ENCODE measurements around the gene BRI3. TPM values are rescaled to one million over a fixed set of nuclear protein-coding genes. Genes with fewer than 3 reads are reported as not detected.
A peak's percentile ranks its signal among the peaks of the same experiment; 100 is the strongest.
"Not testable (repeated sequence)": the region's sequence is repeated elsewhere in the genome, so short reads cannot be mapped to it uniquely, and the experiment has no call there.

The BRI3 gene
- total RNA-seq, 1 experiment from 2014 or later = 68.3 TPM

DNA sequence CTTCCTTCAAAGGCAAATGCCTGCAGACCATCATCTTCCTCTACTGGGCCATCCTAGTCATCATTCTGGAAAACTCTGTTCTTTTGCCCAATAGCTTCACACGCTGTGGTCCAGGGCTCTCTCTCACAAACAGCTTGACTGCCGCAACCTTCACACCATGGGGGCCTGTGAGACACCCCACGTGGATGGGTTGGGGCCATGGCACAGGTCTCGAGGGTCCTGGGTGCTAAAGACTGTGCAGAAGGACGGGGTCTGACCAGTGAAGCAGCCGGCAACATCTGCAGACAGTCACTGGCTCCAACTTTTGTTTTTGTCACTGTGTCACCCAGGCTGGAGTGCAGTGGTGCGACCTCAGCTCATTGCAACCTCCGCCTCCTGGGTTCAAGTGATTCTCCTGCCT lies 28.1 kb downstream of the BRI3 start:
- no peak for DNase-seq (ENCODE audit: low spot score)

DNA sequence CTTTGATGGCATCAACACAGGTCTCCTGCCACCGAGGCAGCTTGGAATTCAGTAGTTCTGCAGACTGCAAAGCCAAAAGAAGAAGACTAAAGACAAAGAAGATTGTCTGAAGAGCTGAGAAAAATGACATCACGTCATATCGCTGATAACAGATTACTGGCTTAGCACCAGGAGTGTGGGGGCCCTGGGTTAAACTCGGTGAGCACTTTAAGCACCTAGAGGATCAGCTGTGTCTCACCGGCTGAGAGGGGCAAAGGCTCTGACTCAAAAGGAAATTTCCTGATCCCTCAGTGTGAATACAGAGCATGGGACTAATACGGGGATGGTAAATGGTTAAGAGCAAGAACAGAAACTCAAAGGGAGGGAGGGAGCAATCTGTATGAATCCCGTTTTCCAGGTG lies 30.7 kb downstream of the BRI3 start:
- DNase-seq (ENCODE audit: low spot score) = no peak

DNA sequence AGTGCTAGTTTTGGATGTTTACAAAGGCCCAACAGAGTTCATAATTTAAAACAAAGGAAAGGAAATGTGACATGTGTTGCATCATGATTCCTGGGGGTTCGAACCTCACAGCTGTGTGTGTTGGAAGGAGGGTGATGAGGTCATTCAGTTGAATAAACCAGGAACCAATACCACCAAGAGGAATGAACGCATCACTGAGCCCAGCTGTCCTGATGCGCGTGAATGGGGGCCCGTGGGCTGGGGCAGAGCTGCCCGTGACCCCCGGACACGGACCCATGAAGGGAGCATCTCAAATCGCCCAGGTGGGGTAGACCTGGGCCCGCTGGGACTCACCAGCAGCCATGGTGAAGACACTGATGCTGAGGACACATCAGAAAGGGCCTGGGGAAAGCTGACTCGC lies 33.0 kb downstream of the BRI3 start:
- peak; percentile 33 for DNase-seq (ENCODE audit: low spot score)

DNA sequence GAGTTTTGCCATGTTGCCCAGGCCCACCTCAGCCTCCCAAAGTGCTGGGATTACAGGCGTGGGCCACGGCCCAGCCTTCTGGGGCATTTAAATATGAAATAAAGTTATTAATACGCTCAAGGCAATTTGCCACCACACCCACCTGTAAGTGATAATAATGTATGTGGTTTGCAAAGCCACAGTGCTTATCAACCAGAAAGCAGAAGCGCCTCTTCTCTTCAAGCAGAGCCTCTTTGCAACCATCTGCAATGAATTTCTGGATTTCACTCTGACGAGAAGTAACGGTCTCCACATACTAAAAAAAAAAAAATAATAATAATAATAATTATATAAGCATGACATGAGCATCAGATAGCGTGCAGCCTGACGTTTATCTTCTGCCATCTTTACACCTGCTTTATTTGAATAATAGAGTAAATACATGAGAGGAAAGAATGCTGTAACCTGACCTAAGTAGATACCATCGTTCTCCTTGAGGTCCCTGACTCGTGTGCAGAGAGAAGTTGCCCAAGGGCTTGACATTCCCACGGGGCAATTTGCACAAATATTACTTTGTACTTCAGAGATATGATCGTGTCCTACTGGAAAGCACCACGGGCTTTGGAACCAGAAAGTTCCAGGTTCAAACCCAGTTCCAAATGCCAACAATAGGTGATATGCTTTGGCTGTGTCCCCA lies 34.0 kb downstream of the BRI3 start:
- no peak for DNase-seq (ENCODE audit: low spot score)

DNA sequence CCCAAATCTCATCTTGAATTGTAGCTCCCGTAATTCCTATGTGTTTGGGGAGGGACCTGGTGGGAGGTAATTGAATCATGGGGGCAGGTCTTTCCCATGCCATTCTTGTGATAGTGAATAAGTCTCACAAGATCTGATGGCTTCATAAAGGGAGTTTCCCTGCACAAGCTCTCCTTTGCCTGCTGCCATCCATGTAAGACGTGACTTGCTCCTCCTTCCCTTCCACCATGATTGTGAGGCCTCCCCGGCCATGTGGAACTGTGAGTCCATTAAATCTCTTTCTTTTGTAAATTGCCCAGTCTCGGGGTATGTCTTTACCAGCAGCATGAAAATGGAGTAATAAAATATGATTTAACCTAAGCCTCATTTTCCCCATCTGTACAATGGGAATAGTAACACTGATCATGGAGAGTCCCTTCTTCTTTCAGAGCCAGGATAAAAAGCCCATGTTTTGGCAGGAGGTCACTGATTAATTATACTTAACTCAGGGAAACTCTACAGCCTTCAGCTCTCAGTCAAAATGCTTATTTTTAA lies 34.6 kb downstream of the BRI3 start:
- not testable (repeated sequence) for DNase-seq (ENCODE audit: low spot score)

DNA sequence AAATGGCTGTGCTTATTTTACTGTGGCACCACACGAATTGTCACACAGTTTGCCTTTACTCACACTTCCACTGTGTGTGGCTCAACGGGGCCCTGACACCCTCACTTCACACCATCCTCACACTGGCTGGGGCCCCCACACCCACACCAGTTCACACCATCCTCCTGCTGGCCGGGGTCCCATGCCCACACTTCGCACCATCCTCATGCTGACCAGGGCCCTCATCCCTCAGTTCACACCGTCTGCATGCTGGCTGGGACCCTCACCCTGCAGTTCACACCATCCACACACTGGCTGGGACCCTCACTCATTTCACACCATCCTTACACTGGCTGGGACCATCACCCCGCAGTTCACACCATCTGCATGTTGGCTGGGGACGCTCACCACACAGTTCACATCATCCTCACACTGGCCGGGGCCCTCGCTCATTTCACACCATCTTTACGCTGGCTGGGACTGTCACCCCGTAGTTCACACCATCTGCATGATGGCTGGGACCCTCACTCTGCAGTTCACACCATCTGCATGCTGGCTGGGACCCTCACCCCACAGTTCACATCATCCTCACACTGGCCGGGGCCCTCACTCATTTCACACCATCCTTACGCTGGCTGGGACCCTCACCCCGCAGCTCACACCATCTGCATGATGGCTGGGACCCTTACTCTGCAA lies 36.0 kb downstream of the BRI3 start:
- no peak for DNase-seq (ENCODE audit: low spot score)

DNA sequence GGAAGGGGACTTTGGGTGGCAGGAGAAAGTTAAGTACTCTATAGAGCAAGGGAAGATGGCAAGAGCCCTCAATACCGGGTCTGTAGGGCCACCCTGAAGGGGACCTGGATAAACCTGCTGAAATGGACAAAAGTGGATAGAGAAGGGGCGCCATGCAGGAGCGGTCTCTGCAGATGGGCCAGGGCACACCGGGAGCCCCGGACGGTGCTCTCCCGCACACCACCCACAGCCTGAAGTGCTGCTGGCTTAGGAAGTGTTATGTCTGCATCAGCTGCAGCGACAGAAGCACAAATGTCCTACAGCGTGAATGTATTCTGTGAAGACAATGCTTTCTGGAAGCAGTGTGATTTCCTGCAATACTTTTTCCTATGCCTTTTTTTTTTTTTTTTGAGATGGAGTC lies 37.7 kb downstream of the BRI3 start:
- no peak for DNase-seq (ENCODE audit: low spot score)

DNA sequence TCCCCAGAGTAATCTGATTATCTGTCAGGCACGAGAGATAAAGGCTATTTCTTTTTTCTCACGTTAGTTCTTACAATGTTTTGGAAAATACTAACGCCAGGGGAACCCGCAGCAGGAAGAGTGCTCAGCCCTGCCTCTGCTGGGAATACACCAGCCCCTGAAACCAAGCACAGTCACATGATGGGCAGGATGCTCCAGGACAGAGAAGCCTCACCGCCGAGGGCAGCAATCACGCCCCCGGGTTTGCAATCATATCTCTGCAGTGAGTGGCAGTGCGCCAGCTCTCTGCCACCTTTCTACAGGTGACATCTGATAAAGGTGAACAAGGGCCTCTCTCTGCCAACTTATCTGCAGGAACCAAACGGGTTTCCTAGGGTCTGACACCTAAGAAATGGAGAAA lies 39.8 kb downstream of the BRI3 start:
- DNase-seq (ENCODE audit: low spot score) = no peak

DNA sequence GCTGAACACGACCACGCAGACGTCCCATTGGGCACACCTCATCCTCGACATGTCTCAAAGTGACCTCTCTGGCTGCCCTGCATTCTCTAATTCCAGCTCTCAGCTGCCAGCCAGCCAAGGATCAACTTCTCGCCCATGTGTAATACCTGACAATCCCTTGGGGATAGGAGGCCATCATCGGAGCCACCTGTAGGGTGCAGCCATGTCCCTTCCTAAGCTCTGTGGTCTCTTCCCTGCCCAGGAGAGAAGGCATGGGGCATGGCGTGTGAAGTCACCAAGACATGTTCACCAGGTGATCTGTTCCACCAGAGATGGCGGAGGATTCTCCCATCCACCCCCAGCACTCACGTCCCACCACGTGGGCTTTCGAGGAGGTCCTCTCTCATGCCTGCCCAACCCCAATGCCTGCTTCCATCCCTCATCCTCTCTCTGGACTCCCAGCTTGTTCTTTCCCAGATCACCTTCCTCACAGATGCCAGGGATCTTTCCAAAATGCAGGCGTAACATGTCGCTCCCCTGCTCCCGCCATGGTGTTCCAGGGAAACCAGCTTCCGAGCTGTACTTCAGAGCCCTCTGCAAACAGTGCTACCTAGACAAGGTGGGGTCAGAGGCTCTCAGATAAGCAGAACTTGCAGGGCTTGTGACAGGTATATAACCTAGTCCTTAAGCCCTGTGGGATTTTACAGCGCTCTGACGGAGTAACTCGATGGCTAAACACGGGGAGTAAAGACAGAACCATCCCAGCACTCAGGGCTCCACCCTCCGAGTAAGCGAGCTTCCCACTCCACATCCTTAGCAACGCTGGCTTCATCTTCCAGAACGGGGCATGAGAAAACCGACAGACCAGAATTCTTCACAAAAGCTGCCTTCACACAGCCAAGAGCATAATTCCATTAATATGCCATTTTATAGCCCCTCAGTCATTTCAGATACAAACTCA lies 41.1 kb downstream of the BRI3 start:
- DNase-seq (ENCODE audit: low spot score) = no peak

DNA sequence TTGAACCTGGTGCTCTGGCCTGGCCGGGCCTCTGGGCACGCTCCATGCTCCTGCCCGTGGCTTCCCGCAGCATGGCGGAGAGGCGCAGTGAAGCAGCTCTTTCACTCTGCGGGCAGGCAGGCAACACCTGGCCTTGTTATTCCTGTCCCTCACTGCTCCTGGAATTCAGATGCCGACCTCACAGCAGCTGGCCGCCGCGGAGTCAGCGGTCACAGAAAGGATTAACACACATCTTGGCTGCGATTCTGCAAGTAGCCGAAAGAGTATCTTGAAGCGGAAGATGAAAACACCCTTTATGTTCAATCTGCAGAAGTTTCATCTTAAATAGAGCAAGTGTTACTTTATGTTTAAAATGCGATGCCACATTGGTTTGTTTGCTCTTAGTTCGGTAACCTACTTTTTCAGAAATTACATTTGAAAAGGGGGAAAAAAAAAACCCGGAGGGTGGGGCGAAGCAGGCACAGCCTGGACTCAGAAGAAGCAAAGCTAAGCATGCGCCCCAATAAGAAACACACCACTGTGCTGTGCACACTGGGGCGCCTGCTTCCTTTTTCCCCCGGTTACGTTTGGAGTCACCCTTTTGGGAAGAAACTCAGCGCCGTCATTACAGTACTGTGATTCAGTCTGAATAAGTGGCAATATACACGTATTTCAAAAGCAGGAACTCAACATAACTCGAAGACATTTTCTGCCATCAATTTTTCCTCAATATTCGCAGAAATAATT lies 42.3 kb downstream of the BRI3 start:
- DNase-seq (ENCODE audit: low spot score) = no peak

DNA sequence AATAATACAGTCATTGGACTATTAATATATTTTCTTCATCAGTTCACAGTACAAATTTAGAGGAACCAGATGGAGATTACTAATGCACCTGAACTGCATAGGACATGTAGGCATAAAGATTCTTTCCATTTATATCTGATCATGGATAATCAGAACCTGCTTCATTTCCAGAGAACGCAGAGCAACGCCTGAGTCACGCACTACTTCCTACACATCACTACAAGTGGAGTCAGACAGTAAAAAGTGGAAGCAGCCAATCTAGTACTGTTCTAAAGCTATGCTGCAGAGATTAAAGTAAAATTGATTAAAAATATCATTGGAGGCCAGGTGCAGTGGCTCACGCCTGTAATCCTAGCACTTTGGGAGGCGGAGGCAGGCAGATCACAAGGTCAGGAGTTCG lies 43.3 kb downstream of the BRI3 start:
- no peak for DNase-seq (ENCODE audit: low spot score)

DNA sequence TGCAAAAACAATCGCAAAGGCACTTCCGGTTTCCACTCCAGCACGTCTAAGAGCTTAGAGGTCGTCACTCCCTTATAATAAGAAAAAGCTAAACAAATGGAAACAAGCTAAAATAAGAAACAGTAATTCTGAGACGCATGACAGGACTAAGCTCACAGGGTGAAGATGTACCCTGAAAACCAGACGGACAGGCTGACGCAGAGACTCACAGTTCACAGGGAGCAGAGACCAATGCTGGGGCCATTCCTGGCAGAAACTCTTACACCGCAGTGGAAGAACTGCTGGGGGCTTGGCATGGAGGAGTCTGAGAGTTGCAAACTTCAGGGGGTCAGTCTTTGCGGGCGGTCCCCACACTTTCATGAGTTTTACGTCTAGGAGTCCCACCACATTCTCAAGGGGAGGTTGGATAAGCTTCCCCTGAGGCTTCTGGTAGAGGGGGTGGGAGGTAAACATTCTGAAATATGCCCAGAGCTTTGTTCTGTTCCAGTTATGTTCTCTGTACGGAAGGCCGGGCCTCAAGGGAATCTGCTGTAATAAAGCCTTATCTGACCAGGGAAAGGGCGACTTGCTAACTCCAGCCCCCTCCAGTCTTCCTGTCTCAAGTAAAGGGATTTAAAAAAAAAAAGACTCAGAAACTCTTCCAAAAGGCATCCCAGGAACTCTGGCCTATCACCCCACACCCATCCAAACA lies 47.8 kb downstream of the BRI3 start:
- DNase-seq (ENCODE audit: low spot score) = no peak

DNA sequence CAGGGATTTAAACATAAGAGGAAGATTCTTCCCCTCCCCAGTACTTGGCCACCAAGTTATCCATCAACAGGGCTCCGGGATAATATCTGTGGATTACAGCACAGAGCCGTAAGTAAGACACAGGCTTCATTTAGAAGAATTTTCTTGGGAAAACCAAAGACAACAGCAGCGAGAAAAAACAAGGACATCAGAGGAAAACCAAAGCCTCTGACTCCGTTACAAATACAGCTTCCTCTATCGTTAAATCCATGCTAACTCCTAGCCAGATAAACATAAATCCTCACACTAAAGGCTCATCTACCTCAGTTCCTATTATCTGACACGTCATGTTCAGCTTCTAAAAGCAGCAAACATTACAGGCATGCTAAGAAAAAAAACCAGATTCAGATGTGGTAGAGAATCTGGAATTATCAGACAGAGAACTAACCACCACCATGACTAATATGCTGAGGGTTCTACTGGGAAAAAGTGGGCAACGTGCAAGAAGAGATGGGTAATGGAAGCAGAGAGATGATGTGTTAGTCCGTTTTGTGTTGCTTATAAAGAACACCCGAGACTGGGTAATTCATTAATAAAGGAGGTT lies 48.4 kb downstream of the BRI3 start:
- no peak for DNase-seq (ENCODE audit: low spot score)

DNA sequence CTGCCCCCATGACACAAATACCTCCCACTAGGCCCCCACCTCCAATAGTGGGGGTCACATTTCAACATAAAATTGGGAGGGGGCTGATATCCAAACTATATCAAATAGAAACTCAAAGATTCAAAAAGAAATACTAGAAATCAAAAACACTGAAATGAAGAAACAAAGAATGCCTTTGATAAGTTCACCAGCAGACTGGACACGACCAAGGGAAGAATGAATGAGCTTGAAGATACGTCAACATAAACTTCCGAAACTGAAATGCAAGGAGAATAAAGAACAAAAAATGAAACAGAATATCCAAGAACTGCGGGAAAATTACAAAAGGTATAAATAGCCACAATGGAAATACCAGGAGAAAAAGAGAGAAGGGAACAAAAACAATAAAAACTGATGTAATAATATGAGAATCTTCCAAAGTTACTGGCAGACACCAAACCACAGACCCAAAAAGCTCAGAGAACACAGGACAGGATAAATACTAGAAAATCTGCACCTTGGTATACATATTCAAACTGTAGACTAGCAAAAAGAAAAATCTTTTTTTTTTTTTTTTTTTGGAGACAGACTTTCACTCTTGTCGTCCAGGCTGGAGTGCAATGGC lies 49.5 kb downstream of the BRI3 start:
- DNase-seq (ENCODE audit: low spot score) = no peak

DNA sequence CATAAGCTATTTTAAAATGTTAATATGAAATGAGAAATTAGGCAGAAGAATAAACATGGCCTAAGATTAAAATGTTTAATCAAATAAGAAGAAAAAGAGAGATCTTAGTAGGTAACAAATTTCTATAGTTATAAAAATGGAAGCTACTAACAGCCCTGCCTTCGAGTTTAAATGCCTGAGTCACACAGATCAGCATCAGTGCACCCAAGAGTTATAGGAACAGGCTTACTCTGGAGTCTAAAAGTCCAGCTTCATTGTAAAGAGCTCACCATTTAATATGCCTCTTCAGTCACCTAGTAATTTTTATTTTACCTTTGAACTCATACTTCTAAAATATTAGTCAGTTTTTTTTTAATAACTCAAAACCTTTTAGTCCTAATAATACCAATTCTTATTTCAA lies 52.6 kb downstream of the BRI3 start:
- DNase-seq (ENCODE audit: low spot score) = no peak

DNA sequence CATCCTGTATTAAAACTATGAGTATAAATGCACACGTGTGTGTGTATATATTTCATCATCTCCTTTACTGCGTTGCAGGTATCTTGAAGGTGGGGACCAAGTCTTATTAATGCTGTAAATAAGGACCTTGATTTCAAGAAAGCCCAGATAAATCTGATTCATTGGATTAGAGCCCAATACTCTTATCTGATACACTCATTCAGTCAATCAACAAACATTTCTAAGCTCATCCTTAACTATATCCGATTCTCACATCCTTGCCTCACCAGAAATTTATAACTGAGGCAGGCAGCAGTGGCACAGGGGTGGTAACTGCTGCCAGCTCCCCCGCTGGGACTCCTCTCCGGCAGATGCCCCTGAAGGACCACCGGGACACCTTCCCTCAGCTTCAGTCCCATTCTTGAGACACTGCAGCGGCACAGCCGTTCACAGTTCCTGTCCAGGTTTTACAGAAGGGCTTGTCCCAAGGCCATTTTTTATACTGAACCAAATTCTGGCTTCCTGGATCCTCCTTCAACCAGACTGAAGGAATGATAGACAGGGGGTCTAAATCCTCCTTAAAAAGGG lies 54.0 kb downstream of the BRI3 start:
- DNase-seq (ENCODE audit: low spot score) = no peak

DNA sequence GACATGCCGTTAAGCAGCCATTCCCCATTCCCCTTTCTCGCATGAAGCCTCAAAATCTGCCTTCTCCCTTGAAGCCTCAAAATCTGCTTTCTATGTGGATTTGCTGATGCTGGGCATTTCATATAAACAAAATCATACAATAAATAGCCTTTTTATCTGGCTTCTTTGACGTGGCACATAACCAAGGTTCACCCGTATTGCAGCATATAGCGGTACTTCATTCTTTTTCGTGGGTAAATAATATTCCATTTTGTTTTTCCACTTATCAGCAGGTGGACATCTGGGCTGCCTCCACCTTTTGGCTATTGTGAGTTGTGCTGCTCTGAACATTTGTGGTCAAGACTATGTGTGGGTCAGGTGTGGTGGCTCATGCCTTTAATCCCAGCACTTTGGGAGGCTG lies 57.0 kb downstream of the BRI3 start:
- no peak for DNase-seq (ENCODE audit: low spot score)

DNA sequence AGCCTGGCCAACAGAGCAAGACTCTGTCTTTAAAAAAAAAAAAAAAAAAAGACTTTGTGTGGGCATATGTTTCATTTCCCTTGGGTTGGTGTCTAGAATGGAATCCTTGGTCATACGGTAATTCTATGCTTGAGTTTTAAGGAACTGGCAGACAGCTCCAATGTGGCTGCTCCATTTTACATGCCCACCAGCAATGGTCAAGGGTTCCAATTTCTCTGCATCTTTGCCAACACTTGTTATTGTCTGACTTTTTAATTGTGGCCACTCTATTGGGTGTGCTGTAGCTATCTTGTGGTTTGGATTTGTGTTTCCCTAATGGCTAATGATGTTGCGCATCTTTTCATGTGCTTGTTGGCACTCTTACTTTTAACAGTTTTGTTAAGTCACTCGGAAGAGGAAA lies 57.6 kb downstream of the BRI3 start:
- DNase-seq (ENCODE audit: low spot score) = no peak

DNA sequence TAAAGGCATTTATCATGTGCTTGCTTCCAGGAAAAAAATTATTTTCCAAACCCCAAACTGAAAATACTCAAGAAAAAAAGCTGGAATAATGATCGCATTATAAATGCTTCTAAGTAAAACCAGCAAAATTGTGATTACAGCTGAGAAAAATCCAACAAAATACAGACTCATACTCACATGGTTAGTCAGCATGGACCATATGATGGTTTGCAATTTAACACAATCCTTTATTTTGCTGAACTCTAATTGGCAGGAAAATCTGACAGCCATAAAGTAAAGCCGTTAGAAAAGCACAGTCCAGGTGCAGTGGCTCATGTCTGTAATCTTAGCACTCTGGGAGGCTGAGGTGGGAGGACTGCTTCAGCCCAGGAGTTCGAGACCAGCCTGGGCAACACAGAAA lies 59.6 kb downstream of the BRI3 start:
- no peak for DNase-seq (ENCODE audit: low spot score)

Measured in H4 (cell line).